Measurements from ENCODE around the gene UTP14C. TPM values are rescaled to one million over a fixed set of nuclear protein-coding genes. Genes with fewer than 3 reads are reported as not detected.
"Not testable (repeated sequence)": the region's sequence is repeated elsewhere in the genome, so short reads cannot be mapped to it uniquely, and the experiment has no call there.

UTP14C gene
- total RNA-seq, 2 experiments from 2014 or later = 1.3 to 1.9 TPM

GRCh38 chr13:52027832-52028231, 3.3 kb downstream of the UTP14C start:
- Histone ChIP-seq H3K4me1 (ENCODE audit: insufficient read depth, low read length) (peaks cover 6% of the 10 kb centered on the region), H3K9me3 (ENCODE audit: control insufficient read depth in 1 of 2, insufficient read depth in 1 of 2, low read length in 2 of 2) (peaks cover 0 to 7% of the 10 kb centered on the region in 2 experiments), H3K27ac (ENCODE audit: low read depth in 1 of 2, low read length in 2 of 2) (no peak overlapping the region), H3K36me3 (ENCODE audit: insufficient read depth, low read length) (peaks cover 42% of the 10 kb centered on the region), H3K4me3 (ENCODE audit: low read length) (no peak overlapping the region), H3K27me3 (ENCODE audit: control insufficient read depth in 1 of 2, insufficient read depth in 2 of 2, low read length in 2 of 2) (no peaks in the 10 kb centered on the region)
- DNase-seq = no peak
- peaks cover 39% of the 10 kb centered on the region for H3K4me1 Mint-ChIP-seq (ENCODE audit: low read depth)
- POLR2A ChIA-PET = no interaction called here
- no peaks in the 10 kb centered on the region for H3K9me3 Mint-ChIP-seq
- H3K4me3 Mint-ChIP-seq = no peak overlapping the region
- no peak for TF ChIP-seq CTCF (IDR thresholded peaks at IDR 0.05)
- no peak overlapping the region for H3K27ac Mint-ChIP-seq
- no peaks in the 10 kb centered on the region for H3K27me3 Mint-ChIP-seq
- peaks cover 82% of the 10 kb centered on the region for H3K36me3 Mint-ChIP-seq (ENCODE audit: low read depth)
- intact Hi-C loops (cut with DNase I, micrococcal nuclease) = no loop called here
- CTCF ChIA-PET = no interaction called here
- no peak for ATAC-seq (ENCODE audit: poor library complexity)

- Histone ChIP-seq H3K27me3 (ENCODE audit: control insufficient read depth in 1 of 2, insufficient read depth in 2 of 2, low read length in 2 of 2) (no peaks in the 10 kb centered on the region), H3K4me1 (ENCODE audit: insufficient read depth, low read length) (peaks cover 6% of the 10 kb centered on the region), H3K27ac (ENCODE audit: low read depth in 1 of 2, low read length in 2 of 2) (no peak overlapping the region), H3K4me3 (ENCODE audit: low read length) (no peak overlapping the region), H3K9me3 (ENCODE audit: control insufficient read depth in 1 of 2, insufficient read depth in 1 of 2, low read length in 2 of 2) (peaks cover 0 to 7% of the 10 kb centered on the region in 2 experiments), H3K36me3 (ENCODE audit: insufficient read depth, low read length) (peaks cover 34% of the 10 kb centered on the region)
- H3K27me3 Mint-ChIP-seq = no peaks in the 10 kb centered on the region
- ChIA-PET POLR2A (no interaction called here), CTCF (no interaction called here)
- H3K9me3 Mint-ChIP-seq = no peaks in the 10 kb centered on the region
- H3K36me3 Mint-ChIP-seq (ENCODE audit: low read depth) = peaks cover 66% of the 10 kb centered on the region
- ATAC-seq (ENCODE audit: poor library complexity) (no peak), DNase-seq (no peak)
- H3K27ac Mint-ChIP-seq = no peak overlapping the region
- H3K4me3 Mint-ChIP-seq = no peak overlapping the region
- intact Hi-C loops (cut with DNase I, micrococcal nuclease) = no loop called here
- peaks cover 39% of the 10 kb centered on the region for H3K4me1 Mint-ChIP-seq (ENCODE audit: low read depth)
- TF ChIP-seq CTCF (IDR thresholded peaks at IDR 0.05) = no peak
These were observed 5.1 kb downstream of the UTP14C start for GRCh38 chr13:52029569-52029968.

- H3K27me3 ChIP-seq (ENCODE audit: control insufficient read depth in 1 of 2, insufficient read depth in 2 of 2, low read length in 2 of 2); H3K4me3 Mint-ChIP-seq; POLR2A ChIA-PET; H3K27ac ChIP-seq (ENCODE audit: low read depth in 1 of 2, low read length in 2 of 2); H3K27me3 Mint-ChIP-seq; H3K27ac Mint-ChIP-seq; CTCF ChIA-PET; H3K9me3 ChIP-seq (ENCODE audit: control insufficient read depth in 1 of 2, insufficient read depth in 1 of 2, low read length in 2 of 2); H3K4me3 ChIP-seq (ENCODE audit: low read length); DNase-seq; H3K9me3 Mint-ChIP-seq; H3K4me1 ChIP-seq (ENCODE audit: insufficient read depth, low read length); intact Hi-C loops (cut with DNase I, micrococcal nuclease); ATAC-seq (ENCODE audit: poor library complexity): not testable (repeated sequence)
- Mint-ChIP-seq H3K36me3 (ENCODE audit: low read depth) (peaks cover 58% of the 10 kb centered on the region), H3K4me1 (ENCODE audit: low read depth) (peaks cover 34% of the 10 kb centered on the region)
- H3K36me3 ChIP-seq (ENCODE audit: insufficient read depth, low read length) = peaks cover 26% of the 10 kb centered on the region
These were observed 5.9 kb downstream of the UTP14C start for GRCh38 chr13:52030401-52030800.

- TF ChIP-seq CTCF (IDR thresholded peaks at IDR 0.05) = no peak
- H3K27ac ChIP-seq (ENCODE audit: low read depth in 1 of 2, low read length in 2 of 2) = no peak overlapping the region
- no peak overlapping the region for H3K4me3 ChIP-seq (ENCODE audit: low read length)
- H3K36me3 ChIP-seq (ENCODE audit: insufficient read depth, low read length) = peaks cover 10% of the 10 kb centered on the region
- H3K4me1 ChIP-seq (ENCODE audit: insufficient read depth, low read length) = no peaks in the 10 kb centered on the region
- DNase-seq = no peak
- no peaks in the 10 kb centered on the region for H3K27me3 ChIP-seq (ENCODE audit: control insufficient read depth in 1 of 2, insufficient read depth in 2 of 2, low read length in 2 of 2)
- peaks cover 0 to 7% of the 10 kb centered on the region in 2 experiments for H3K9me3 ChIP-seq (ENCODE audit: control insufficient read depth in 1 of 2, insufficient read depth in 1 of 2, low read length in 2 of 2)
- Mint-ChIP-seq H3K9me3 (no peaks in the 10 kb centered on the region), H3K27me3 (no peaks in the 10 kb centered on the region), H3K27ac (no peak overlapping the region), H3K4me1 (ENCODE audit: low read depth) (peaks cover 18% of the 10 kb centered on the region), H3K36me3 (ENCODE audit: low read depth) (peaks cover 35% of the 10 kb centered on the region), H3K4me3 (no peak overlapping the region)
- POLR2A ChIA-PET = interaction anchor here (1.0 kb wide), 1 partner anchor 95 kb away, joined by 3 read pairs; no protein-coding TSS in a partner anchor
- no peak for ATAC-seq (ENCODE audit: poor library complexity)
- CTCF ChIA-PET = interaction anchor here (1.2 kb wide), 1 partner anchor 32 kb away, joined by 5 read pairs; no protein-coding TSS in a partner anchor
- intact Hi-C loops (cut with DNase I, micrococcal nuclease) = no loop called here
These were observed 8.5 kb downstream of the UTP14C start for GRCh38 chr13:52033039-52033438.
